SU-DHL-6 (cell line): ENCODE data around the gene CLEC16A.

Experiments
- H2AFZ ChIP-seq: fragments of 200-600 bp; sonication (generic); 2 replicates; pipeline ENCODE4 v1.6.1; 2014; ENCODE audit warnings: low read depth, mild to moderate bottlenecking, moderate library complexity, mixed read lengths, antibody characterized with exemption, low read length; ENCODE audit not compliant: severe bottlenecking
- H3F3A ChIP-seq: fragments of 200-600 bp; shearing (Covaris generic); 2 replicates; pipeline ENCODE4 v1.6.0; 2016; ENCODE audit warnings: antibody characterized with exemption, mild to moderate bottlenecking; ENCODE audit not compliant: insufficient read depth
- H3K27ac ChIP-seq: fragments of 200-600 bp; sonication (generic); 2 replicates; pipeline ENCODE4 v1.5.1; 2016; ENCODE audit warnings: low read depth, mild to moderate bottlenecking, low read length, moderate library complexity, mixed read lengths
- H3K27me3 ChIP-seq: fragments of 200-600 bp; sonication (generic), shearing (Covaris generic); 2 replicates; pipeline ENCODE4 v1.6.0; 2014; ENCODE audit warnings: mild to moderate bottlenecking, low read length
- H3K36me3 ChIP-seq: fragments of 200-600 bp; sonication (generic); 2 replicates; pipeline ENCODE4 v1.6.1; 2014; ENCODE audit warnings: mild to moderate bottlenecking, low read length, mixed read lengths
- H3K4me2 ChIP-seq: fragments of 300-600, 200-600 bp; shearing (Covaris generic), sonication (generic); 2 replicates; pipeline ENCODE4 v1.6.0; 2014; ENCODE audit warnings: low read length, low read depth, mild to moderate bottlenecking; ENCODE audit not compliant: poor library complexity, severe bottlenecking
- H3K4me3 ChIP-seq: fragments of 200-600 bp; sonication (generic); 2 replicates; pipeline ENCODE4 v1.5.1; 2014; ENCODE audit warnings: antibody characterized with exemption, low read length, mild to moderate bottlenecking, mixed read lengths; ENCODE audit not compliant: insufficient read depth, poor library complexity, severe bottlenecking
- H3K79me2 ChIP-seq: fragments of 200-600 bp; sonication (generic); 2 replicates; pipeline ENCODE4 v1.6.1; 2014; ENCODE audit warnings: mild to moderate bottlenecking, low read length, moderate library complexity; ENCODE audit not compliant: insufficient read depth
- H3K9ac ChIP-seq: fragments of 200-600 bp; sonication (generic); 2 replicates; pipeline ENCODE4 v1.7.0; 2014; ENCODE audit warnings: mild to moderate bottlenecking, low read length
- H3K9me2 ChIP-seq: fragments of 200-600 bp; sonication (generic); replicated peaks from 2 replicates; pipeline ENCODE4 v1.6.1; 2014; ENCODE audit warnings: low read length; ENCODE audit not compliant: insufficient read depth
- H3K9me3 ChIP-seq: fragments of 200-600 bp; sonication (generic); 2 replicates; pipeline ENCODE4 v1.6.1; 2014; ENCODE audit warnings: low read length, mixed read lengths; ENCODE audit not compliant: insufficient read depth
- H4K20me1 ChIP-seq: fragments of 200-600 bp; sonication (generic); 2 replicates; pipeline ENCODE4 v1.6.1; 2014; ENCODE audit warnings: low read depth, mild to moderate bottlenecking, antibody characterized with exemption, low read length, moderate library complexity, mixed read lengths
- EZH2phosphoT487 ChIP-seq: fragments of 200-600 bp; sonication (generic), shearing (Covaris generic); conservative IDR thresholded peaks from 2 replicates; pipeline ENCODE4 v1.6.1; 2018; ENCODE audit warnings: mild to moderate bottlenecking, antibody characterized with exemption, low read length, moderate library complexity, mixed read lengths
- TF ChIP-seq, protein P1 (sequence below): fragments of 200-600 bp; sonication (generic); IDR thresholded peaks from one replicate; pipeline ENCODE4 v1.5.1; 2017; ENCODE audit warnings: antibody characterized with exemption, mild to moderate bottlenecking, low read length, moderate library complexity; ENCODE audit not compliant: insufficient read depth, poor library complexity, severe bottlenecking

The CLEC16A gene

DNA sequence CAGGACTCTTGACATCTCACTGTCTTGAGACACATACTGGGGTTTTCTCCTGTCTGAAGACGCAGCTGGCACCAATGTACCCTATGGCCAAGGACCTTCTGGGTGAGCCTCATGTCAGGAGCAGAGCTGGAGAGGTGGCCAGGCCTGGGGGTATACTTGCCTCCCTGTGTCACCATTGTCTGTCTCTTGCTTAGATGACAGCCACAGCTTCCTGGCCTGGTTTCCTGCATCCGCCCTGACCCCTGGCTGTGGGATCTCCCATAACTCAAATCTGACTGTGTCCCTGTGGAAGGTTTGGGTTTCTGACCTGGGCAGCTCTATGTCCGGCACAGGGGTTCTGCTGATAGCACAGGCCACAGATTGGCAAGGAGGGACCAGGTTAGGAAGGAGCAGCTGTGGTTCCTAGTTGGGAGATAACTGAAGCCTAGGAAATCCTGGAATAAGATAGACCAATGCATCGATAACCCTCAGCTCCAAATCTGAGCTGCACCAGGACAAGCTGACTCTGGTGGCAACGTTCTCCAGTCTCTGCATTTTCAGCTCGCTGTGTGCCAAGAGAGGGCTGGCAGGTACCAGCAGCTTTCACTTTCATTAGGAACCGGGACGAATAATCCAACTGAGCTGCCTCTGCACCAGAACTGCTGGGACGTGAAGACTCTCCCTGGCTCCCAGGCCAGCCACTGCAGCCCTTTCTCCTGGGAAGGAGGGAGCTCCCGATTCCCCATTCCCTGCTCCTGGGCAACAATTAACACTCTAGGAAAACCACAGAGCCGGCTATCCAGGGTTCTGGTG lies 7.1 kb upstream of the CLEC16A start:
- H3K4me3 ChIP-seq, result no peak overlapping the region
- H3K79me2 ChIP-seq, result peaks cover 15% of the 10 kb centered on the region; the same call in 1 of the 2 replicates
- no peak overlapping the region for H3K9ac ChIP-seq
- H4K20me1 ChIP-seq, result peaks cover 8% of the 10 kb centered on the region; the same call in 1 of the 2 replicates
- TF ChIP-seq, protein P1, sequence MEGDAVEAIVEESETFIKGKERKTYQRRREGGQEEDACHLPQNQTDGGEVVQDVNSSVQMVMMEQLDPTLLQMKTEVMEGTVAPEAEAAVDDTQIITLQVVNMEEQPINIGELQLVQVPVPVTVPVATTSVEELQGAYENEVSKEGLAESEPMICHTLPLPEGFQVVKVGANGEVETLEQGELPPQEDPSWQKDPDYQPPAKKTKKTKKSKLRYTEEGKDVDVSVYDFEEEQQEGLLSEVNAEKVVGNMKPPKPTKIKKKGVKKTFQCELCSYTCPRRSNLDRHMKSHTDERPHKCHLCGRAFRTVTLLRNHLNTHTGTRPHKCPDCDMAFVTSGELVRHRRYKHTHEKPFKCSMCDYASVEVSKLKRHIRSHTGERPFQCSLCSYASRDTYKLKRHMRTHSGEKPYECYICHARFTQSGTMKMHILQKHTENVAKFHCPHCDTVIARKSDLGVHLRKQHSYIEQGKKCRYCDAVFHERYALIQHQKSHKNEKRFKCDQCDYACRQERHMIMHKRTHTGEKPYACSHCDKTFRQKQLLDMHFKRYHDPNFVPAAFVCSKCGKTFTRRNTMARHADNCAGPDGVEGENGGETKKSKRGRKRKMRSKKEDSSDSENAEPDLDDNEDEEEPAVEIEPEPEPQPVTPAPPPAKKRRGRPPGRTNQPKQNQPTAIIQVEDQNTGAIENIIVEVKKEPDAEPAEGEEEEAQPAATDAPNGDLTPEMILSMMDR, result no peak
- no peak for TF ChIP-seq EZH2phosphoT487
- H3K4me2 ChIP-seq, result peak overlapping the region; percentile 9
- no peak overlapping the region for H3K27ac ChIP-seq
- H3K36me3 ChIP-seq, result no peaks in the 10 kb centered on the region
- H3F3A ChIP-seq, result no peaks in the 10 kb centered on the region
- H3K27me3 ChIP-seq, result no peaks in the 10 kb centered on the region
- H3K9me3 ChIP-seq, result no peaks in the 10 kb centered on the region
- no peak overlapping the region for H2AFZ ChIP-seq
- no peaks in the 10 kb centered on the region for H3K9me2 ChIP-seq

DNA sequence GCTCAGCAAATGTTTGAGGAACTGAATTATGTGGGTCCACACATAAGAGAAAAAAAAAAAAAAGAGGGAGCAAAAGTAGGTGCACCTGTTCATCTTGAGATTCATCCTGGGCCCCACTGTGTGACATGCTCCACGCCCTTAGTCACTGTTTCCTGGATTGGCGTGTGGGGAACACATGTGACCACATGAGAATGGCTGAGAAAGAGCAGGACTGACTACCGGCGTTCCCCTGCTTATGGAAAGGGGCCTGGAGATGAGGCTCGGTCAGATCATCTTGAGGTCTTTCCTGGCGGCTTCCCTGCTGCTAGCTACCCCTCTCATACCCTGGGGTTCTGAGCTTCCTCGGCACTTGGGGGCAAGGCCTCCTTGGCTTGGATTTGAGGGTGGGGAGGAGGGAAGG lies 6.0 kb upstream of the CLEC16A start:
- Histone ChIP-seq H3K4me2 (no peak overlapping the region), H3K9me2 (no peaks in the 10 kb centered on the region), H3K9ac (no peak overlapping the region), H3K9me3 (no peaks in the 10 kb centered on the region), H2AFZ (no peak overlapping the region), H3K36me3 (no peaks in the 10 kb centered on the region), H3F3A (peaks cover 7% of the 10 kb centered on the region; the same call in 1 of the 2 replicates), H3K27me3 (no peaks in the 10 kb centered on the region), H4K20me1 (peaks cover 8% of the 10 kb centered on the region; the same call in 1 of the 2 replicates), H3K79me2 (peaks cover 15% of the 10 kb centered on the region; the same call in 1 of the 2 replicates), H3K27ac (no peak overlapping the region), H3K4me3 (no peak overlapping the region)
- TF ChIP-seq, protein P1, result no peak
- no peak for TF ChIP-seq EZH2phosphoT487

DNA sequence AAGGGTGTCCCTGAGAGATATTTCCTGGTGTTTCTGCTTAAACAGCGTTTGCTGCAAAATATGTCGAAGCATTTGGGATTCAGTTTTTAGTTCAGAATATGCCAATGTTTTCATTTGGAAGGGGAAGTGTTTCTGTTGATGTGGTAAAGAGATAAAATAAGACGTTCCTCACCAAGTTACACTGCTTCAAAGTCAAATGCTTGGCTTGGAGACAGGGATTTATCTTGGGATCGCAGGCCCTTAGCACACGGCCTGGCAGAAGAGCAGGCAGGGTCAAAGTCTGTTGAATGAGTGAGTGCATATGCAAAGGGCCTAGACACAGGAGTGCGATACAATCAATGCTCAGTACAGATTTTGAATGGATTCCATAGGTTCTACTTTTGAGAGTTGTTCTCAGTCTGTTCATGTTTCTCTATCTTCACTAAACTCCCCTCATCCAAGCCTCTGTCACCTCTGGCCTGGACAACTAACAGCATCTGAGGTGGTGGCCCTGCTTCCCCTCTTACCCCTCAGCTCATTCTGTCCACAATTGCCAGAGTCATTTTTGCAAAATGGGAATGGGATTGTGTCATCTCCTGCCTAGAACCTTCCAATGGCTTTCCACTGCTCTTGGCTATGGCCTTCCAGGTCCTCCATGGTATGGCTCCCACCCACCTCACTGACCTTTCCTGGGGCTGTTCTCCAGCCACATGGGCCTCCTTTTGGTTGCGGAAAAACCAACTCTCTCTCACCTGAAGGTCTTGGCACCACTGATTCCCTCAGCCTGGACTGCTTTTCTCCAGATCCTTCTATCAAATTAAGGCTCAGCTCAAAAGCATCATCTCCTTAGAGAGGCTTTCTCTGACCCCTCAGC lies 5.3 kb upstream of the CLEC16A start:
- no peak overlapping the region for H2AFZ ChIP-seq
- H4K20me1 ChIP-seq, result peaks cover 8% of the 10 kb centered on the region; the same call in 1 of the 2 replicates
- peaks cover 12% of the 10 kb centered on the region; the same call in 1 of the 2 replicates for H3F3A ChIP-seq
- H3K9me2 ChIP-seq, result no peaks in the 10 kb centered on the region
- H3K9me3 ChIP-seq, result no peaks in the 10 kb centered on the region
- H3K9ac ChIP-seq, result no peak overlapping the region
- TF ChIP-seq, protein P1, result no peak
- no peak for TF ChIP-seq EZH2phosphoT487
- peak overlapping the region; percentile 90 for H3K4me2 ChIP-seq
- peaks cover 15% of the 10 kb centered on the region; the same call in 1 of the 2 replicates for H3K79me2 ChIP-seq
- H3K27ac ChIP-seq, result no peak overlapping the region
- H3K27me3 ChIP-seq, result no peaks in the 10 kb centered on the region
- H3K4me3 ChIP-seq, result no peak overlapping the region
- no peaks in the 10 kb centered on the region for H3K36me3 ChIP-seq
